GM19193 (cell line): ENCODE measurements around the gene RAB6A.

Experiments
- POLR2A ChIP-seq: IDR thresholded peaks from 4 replicates; pipeline ENCODE4 v1.6.1; 2011; ENCODE audit not compliant: insufficient read depth, insufficient read length; ENCODE audit errors: extremely low read depth

The RAB6A gene

DNA sequence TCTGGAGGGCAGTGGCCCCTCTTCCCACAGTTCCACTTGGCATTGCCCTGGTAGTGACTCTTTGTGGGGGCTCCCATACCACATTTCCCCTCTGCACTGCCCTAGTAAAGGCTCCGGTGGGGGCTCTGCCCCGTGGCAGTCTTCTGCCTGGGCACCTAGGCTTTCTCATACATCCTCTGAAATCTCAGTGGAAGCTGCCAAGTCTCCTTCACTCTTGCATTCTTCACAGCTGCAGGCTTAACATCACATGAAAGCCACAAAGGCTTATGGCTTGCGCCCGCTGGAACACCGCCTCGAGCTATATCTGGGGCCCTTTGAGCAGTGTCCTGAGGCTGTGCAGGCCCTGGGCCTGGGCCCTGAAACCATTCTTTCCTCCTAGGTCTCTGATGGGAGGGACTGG is 89.2 kb downstream of the RAB6A start:
- no peak for TF ChIP-seq POLR2A

DNA sequence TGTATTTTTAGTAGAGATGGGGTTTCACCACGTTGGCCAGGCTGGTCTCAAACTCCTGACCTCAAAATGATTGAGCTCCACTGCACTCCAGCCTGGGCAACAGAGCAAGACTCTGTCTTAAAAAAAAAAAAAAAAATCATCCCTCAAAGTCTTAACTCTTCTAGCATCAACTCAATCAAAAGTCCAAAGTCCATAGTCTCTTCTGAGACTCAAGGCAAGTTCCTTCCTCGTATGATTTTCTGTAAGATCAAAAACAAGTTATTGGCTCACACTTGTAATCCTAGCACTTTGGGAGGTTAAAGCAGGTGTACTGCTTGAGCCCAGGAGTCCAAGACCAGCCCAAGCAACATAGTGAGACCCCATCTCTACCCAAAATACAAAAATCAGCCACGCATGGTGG is 90.1 kb downstream of the RAB6A start:
- TF ChIP-seq POLR2A, result no peak

DNA sequence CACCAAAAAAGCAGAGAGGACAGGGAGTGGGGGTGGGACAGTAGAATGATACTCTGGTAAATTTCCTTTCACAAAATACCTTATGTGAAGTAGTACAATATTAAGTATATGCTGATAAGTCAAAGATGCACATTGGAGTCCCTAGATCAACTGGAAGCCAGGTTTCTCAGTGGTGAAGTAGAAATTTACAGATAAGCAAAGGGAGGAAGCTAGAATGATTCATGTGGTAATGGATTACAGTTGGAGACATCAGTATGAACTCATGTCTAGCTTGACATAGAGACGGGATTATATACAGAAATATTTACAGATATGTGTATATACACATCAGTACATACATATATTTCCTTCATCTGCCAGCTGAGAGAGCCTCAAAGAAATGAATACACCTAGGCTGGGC is 93.0 kb downstream of the RAB6A start:
- no peak for TF ChIP-seq POLR2A

DNA sequence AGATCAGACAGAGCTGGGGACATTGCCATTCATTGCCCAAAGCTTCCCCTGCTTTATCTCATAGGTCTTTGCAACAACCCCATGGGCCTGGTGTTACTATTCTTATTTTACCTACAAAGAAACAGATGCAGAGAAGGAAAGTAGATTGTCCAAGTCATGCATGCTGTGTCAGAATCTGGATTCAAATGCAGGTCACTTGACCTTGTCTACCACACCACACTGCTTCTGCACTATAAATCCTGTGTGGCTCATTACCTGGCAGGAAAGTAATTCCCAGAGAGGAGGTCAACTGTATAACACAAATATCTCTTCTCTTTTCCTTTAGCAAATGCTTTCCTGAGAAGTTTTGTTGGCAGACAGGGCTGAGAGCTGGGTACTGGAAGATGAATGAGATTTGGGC is 96.0 kb downstream of the RAB6A start:
- no peak for TF ChIP-seq POLR2A

DNA sequence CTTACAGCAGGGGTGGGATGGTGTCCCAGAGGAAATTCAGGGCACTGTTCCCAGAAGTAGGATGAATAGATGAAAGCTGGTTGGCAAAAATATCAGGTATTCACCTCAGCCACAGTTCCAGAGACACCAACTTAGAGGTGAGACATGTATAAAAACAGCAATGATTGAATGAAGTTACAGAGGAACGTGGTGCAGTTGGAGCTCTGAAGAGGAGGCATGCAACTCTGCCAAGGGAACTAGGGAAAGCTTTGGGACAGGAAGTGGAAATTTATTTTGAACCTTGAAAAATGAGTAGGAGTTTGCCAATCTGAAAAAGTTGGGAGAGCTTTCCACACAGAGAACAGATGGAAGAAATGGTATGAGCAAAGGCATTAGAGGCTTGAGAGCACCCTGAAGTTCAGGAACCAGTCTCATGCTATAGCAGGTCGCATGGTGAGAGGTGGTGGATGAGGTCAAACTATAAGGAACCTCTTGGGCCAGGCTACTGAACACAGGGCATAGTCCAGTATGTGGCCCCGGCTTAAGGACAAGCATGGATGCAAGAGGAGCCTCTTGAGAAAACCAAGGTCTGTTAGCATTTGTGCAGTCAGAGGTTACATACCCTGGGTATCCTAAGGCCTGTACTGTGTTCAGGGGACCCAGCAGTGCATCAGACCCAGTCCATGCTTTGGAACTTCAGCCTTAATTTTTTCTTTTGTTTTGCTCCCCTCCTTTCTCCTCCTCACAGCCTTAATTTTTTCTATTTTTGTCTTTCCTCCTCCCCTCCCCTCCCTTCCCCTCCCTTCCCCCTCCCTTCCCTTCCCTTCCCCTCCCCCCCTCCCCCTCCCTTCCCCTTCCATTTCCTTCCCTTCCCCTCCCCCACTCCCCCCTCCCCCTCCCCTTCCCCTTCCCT is 97.0 kb downstream of the RAB6A start:
- TF ChIP-seq POLR2A, result no peak

DNA sequence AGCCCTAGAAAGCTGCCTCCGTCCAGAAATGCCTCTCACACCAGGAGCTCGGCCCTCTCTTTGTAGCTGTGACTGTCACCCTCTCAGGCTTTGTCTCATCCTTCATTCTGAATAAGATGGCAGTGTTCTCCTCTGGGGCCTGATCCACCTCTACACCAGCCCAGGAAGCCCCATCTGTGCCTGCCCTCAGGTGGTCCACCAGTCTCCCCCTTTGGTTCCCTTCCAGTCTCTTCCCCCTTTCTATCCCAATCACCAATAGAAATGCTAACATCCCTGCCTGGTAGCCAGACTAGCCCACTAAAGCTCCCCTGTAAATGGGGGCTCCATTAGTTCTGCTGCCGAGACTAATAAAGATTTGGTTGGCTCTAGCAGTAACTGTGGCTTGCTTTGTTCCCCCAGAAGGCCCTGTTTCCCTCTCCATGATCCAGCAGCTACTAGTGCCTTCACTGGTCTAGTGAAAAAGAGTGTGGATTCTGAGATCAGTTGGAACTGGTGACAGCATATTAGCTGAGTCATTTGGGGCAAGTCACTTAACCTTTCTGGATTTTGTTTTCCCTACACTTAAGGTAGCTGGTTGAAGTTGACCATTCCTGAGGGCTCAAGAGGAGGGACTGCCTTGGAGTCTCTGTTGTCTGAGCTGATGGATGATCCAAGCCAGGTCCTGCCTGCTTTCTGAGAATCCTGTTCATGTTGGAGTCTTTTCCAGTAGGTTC is 98.3 kb downstream of the RAB6A start:
- TF ChIP-seq POLR2A, result no peak

DNA sequence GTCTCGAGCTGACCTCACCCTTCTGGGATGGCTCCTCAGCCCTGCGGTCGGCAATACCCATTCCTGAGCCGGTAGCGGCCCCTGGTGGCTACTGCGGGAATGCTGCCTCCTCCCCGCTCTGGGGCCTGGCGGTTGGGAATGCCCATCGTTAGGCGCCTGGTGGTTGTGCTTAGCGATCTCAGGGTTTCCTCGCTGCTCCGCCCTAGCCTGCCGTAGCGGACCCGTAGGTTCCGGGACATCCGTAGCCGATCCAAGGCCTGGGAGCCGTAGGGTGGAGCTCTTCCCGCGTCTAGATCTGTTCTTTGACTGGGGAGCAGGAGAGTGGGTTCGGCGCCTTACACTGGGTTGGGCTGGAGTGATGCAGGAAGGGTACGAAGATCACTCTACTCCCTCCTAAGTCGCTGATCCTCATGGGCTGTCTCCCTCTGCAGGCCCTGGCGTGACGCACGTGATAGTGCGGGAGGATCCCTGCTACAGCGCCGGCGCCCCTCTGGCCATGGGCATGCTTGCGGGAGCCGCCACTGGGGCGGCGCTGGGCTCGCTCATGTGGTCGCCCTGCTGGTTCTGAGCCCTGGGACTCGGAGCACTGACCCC is 99.7 kb downstream of the RAB6A start:
- no peak for TF ChIP-seq POLR2A

DNA sequence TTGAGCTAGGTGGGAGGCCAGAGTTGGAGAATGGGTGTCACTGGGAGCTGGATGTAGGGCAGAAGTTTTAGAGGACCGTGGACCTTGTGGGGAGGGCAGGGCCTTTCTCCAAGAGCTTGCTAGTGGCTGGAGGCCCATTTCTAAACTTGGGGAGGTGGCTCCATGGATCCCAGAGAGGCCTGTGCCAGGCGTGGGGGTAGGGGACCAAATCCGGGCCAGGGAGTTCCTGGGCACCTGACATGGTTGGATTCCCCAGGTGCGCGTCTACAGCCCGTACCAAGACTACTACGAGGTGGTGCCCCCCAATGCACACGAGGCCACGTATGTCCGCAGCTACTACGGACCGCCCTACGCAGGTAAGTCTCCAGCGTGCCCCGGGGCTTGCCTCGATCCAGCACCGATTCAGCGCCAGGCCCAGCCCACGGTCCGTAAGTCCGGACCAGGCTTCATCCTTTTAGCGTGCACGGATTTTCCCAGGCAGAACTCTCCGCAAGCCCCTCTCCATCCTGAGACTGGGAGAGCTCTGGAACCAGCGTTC is 100.3 kb downstream of the RAB6A start:
- no peak for TF ChIP-seq POLR2A

DNA sequence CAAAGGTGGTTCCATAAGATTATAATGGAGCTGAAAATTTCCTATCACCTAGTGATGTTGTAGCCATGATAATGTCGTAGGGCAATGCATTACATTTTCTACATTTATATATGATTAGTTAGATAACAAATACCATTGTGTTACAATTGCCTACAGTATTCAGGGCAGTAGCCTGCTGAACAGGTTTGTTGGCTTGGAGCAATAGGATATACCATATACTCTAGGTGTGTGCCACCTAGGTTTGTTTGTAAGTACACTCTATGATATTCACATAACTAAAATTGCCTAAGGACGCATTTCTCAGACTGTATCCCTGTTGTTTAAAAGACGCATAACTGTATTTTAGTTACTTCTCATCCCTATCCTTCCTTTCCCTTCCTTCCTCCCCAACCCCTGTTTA is 100.9 kb downstream of the RAB6A start:
- TF ChIP-seq POLR2A, result no peak

DNA sequence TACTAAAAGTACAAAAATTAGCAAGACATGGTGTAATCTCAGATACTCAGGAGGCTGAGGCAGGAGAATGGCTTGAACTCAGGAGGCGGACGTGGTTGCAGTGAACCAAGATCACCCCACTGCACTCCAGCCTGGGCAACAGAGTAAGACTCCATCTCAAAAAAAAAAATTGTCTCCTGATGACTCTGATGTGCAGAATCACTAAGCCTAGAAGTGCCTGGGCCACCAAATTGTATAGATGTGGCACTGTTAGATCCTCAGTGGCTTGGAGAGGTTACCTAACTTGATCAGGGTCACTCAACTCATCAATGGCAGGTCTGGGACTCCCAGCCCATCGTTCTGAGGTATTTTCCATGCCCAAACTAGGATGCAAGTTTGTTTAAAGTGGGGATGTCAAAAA is 103.9 kb downstream of the RAB6A start:
- no peak for TF ChIP-seq POLR2A

DNA sequence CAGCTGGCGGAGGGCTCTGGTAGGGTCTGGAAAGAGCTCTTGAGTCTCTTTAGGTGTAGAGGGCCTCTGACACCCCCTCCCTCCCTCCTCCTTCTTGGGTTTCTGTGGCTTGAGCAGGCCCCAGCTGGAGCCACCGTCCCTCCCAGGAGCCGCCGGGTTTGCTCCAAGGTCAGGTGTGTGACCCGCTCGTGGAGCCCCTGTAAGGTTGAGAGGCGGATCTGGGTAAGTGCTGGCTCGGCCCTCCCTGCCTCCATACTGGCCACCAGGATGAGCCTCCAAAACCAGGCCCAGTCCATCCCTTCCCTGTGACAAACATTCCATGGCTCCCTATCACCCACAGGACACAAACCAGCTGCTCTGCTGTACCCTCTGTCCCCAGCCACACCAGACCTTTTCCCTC is 105.2 kb downstream of the RAB6A start:
- no peak for TF ChIP-seq POLR2A

DNA sequence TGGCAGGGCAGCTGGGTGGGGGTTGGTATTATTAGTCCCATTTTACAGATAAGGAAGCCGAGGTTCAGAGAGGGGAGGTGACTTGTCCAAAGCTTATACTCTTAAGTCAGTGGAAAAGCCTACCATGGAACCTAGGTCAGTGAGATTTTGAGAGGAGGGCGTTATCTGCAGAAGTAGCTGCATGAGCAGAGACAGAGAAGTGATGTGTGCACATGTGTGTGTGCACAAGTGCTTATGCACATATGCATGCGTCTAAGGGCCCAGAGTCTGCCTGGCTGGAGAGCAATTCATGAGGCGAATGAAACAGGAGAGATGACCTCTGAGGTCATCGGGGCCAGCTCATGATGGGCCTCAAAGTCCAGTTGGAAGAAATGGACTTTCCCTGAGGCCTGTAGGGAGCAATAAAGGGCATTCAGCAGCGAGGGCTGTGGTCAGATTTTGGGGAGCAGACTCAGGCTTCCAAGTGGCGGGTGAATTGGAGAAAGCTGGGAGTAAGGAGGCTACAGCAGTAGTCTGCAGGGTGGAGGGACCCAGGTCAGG is 106.3 kb downstream of the RAB6A start:
- no peak for TF ChIP-seq POLR2A

DNA sequence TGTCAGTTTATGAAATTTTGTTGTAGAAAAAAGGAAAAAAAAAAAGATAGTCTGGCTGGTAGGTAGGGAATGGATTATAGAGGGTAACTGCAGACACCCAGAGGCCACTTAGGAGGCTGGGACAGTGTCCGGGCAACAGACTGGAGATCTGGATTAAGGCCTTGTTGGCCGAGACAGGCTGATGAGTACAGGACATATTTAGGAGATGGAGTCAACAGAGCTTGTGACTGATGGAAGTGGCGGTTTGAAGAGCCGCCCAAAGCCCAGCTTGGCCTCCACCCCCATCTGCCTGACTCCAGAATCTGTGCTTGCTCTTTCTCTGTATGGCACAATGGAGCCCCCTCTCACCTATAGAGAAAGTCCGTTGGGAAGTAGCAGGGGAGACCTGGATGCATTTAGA is 106.9 kb downstream of the RAB6A start:
- TF ChIP-seq POLR2A, result no peak

DNA sequence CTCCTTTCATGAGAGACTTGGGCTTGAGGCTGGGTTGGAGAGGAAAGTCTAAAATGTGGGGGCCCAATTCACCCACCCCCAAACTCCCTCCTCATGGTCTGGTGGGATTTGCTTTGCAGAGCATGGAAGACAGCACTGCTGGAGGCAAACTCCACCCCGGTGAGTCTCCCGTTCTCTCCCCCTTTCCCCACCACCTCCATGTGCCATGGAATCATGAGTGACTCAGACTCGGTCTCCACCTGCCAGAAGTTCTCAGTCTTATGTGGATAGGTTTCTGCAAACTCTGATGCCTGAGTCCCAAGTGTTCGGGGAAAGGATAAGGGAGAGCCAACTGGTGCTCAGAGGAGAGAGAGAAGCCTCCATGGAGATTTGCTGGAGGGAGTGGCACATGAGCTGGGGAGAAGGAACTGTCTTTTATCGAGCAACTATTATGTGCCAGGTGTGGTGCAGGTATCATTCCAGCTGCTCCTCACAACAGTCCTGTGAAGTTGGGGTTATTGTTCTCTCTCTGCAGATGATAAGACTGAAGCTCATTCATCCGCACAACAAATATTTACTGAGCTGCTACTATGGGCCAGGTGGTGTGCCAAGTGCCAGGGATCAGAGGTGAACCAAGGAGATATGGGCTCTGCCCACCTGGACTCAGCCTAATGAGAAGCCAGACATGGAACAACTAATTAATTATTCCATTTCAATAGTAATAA is 107.9 kb downstream of the RAB6A start:
- no peak for TF ChIP-seq POLR2A
